Fibroblast of skin of left biceps (primary cell): ENCODE measurements around the gene TMEM45A.
"Not testable (repeated sequence)": the region's sequence is repeated elsewhere in the genome, so short reads cannot be mapped to it uniquely, and the experiment has no call there.

Experiments used
- DNase-seq, 2 experiments: peaks; one replicate each; pipeline ENCODE4 v3.0.0-alpha.2; 2013; ENCODE audit warnings: low read depth in 2 of 2

Gene TMEM45A

DNA sequence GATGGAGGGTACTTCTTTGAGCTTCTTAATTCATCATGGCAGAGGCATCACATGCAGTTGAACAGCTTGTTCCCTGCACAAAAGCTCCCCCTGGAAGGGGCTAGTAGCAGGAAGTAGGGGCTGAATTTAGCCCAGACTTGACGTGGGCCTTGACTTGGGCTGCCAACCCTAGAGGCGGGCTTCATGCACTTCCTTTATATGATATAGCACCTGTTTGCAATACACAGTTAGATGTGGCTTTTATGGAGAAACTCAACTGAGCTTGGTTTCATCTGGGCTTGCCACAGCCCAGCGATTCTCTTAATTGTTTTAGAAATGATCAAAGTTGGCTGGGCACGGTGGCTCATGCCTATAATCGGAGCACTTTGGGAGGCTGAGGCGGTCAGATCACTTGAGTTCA is 83.3 kb downstream of the TMEM45A start:
- no peak for DNase-seq

DNA sequence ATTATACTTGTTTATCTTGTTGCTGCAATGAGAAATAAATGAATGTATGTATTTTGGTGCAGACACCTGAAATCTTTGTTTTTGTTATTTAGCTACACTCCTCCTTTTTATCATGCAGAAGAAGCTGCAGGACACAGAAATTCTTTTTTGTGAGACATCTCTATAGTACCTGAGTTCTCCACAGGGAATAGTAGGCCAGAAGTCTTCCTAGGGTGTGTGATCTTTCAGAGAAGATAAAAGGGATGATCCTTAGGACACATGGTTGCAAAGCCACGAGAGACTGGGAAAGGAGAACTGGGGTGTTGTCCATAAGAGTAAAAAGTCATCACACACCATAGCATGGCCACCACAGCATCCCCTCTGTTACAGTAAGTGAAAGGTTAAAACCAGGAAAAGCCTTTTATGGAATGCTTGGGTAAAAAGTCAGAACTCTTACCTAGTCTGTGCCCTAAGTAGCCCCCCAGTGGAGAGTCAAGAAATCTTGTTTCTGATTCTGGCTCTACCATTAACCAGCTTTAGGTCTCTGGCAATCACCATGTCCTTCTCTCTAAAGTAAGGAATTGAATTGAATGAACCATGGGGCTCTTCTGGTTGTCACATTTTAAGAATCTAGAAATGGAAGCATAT is 85.1 kb downstream of the TMEM45A start:
- DNase-seq: no peak

DNA sequence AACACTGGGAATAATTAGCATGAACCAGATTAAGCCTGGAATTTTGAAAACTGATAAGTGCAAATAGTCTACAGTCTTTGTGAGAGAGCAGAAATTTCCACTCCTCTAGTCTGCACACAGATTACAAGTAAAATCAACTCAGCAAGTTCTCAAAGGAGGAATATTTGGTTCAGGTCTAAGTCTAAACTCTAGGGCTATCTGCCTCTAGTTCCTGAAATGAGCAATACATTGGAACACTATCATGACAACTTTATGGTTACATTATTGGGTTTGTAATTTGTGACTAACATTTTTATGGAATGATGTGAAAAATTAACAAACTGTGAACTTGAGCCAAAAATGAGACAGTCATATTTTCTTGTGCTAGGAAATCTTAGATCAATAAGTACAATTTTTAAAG is 86.2 kb downstream of the TMEM45A start:
- no peak for DNase-seq

DNA sequence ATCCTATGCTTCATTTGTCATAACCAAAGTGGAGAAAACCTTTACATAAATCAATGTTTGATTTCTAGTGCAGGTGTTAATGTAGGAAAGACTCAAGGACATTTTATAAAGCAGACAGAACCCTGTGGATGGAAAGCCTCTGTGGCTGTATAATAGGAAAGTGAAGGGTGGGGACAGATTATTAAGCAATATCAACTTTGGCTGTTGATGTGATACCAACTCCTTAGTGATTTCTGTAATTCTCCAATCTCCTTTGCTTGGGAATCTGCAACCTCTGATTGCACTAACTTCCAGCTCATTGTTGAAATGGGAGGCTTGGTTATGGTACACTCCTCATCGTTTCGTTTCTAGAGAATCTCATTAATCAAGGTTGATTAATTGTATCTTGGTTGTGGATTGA is 87.7 kb downstream of the TMEM45A start:
- DNase-seq: no peak

DNA sequence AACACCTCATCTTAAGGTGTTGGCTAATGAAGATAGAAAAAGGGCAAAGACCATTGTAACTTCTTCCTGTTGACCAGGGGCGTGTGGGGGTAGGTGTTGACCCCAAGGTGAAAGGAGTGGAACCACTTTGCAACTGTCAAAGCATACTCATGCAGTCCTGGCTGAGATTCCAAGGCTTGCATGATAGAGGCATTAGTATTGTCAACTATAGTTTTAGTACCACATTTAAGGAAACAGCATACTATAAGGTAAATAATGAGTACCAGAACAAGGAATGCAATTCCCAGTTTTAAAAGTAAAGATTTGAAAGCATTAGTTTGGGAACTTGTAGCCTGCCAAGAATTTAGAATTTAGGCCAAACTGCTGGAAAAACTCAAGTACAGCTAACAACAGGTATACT is 89.2 kb downstream of the TMEM45A start:
- no peak for DNase-seq

DNA sequence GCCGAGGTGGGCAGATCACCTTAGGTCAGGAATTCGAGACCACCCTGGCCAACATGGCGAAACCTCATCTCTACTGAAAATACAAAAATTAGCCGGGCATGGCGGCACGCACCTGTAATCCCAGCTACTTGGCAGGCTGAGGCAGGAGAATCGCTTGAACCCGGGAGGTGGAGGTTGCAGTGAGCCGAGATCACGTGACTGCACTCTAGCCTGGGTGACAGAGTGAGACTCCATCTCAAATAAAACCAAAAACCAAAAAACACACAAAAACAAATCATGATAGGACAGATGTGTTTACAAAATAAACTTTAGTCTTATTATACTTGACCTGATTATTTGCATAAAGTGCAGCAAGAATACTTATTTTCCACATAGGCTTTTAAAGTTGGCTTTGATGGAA is 89.7 kb downstream of the TMEM45A start:
- not testable (repeated sequence) for DNase-seq

DNA sequence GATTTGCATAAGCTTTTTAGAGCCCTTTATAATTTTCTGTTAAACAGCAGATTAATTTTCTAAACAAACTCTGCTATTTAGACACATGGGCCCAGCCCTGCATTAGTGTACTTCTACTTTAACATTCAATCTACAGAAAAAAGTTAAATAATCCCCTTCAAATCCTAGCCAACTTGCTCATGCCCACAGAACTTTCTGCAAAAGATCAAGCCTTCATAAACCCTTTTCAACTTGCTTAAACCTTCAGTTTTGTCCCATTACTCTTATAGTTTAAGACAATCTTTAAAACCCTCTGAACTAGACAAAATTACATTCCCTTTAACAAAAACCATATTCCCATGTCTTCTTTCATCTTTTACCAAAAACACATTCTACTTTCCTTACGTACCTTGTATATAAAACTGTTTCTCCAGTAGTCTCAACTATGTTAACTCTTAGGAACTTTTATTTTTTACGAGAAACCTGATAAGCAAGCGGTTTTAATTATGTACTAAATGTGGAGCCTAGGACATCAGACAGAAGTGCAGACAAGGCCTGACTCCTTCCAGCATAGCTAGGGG is 91.8 kb downstream of the TMEM45A start:
- DNase-seq: no peak

DNA sequence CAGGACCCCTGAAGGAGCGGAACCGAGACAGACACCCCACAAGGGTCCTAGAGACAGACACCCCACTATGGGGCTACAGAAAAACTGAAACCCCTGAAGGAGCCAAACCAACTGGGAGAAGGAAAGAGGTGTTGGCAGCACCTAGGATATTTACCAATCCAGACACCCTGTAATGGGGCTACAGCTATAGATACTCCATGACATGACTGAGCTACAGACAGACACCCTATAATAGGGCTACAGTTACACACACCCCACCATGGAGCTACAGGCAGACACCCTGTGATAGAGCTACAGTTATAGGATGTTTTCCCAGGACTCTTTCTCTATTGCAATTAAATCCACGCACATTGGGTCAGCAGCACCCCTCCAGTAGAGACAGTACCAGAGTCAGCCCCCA is 94.4 kb downstream of the TMEM45A start:
- no peak for DNase-seq

DNA sequence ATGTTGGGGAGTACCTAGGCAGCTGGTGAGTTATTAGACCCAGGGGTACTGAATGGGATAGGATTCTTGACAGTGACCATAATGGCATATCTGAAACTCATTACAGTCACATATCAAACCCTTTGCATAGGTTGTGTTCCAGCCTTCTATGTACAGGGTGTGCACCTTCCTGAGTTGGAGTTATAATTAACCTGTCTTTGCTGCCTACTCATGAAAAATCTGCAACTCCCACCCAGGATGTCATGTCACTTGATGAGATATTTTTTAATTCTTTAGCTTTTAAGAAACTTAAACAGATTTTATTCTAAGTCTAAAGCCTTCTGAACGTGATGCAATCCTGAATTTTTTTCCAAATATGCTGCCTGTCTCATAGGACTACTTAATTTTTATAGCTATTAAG is 95.8 kb downstream of the TMEM45A start:
- DNase-seq: no peak

DNA sequence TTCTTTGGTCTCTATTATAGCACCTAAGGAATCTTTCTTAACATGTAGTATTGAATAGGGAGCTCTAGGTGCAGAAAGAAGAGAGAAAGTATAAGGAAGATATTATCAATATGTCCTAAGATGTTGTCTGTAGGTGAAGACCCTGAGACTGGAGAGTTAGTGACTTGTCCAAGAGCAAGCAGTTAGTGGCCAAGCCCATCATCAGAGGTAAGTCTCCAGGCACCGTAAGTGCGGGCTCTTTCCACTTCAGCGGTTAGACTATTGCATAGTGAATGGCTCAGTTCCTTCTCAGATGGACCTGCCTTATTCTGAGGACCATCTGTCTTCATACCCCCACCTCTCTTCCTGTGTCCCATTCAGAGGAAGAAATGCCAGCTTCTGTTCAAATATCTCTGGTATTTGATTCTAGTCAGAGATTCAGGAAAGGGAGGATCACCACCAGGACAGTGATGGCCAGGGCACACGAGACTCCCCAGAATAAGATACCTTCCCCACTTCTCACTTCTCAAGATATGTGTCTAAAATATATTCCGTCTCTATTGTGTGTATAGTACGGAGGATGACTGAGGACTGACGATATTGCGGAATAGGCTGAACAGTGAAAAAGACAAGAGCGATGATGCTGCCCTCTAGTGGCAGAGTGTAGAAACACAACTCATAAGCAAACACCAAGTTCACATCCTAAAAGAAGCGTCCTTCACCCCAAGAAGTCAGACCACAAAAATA is 97.9 kb downstream of the TMEM45A start:
- DNase-seq: peak; percentile 39 to 42

DNA sequence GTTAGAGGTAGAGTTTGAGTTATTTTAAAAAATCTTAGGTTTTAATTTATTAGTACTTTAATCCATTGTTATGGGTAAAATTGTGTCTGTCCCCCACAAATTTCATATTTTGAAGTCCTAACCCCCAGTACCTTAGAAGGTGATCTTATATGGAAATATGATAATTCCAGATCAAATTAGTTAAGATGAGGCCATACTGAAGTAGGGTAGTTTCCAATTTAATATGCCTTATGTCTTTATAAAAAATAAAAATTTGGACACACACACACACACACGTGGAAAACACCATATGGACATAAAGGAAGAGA is 98.4 kb downstream of the TMEM45A start:
- DNase-seq: no peak

DNA sequence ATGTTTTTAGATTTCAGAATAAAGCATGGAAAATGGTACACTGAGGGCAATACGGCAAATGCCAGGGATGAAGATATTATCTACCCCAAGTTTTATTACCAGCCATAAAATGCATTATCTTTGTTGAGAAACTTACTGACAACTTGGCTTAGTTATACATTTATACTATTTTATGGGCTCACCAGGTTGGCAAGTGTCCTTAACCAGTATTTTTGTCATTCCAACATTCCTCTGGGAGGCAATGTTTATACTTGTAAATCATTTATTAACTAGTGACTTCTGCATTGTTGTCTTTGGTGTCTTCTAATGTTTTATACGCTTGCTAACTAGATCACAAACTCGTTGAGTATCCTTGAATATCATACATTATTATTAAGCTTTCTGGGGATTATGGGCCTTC is 99.0 kb downstream of the TMEM45A start:
- no peak for DNase-seq

DNA sequence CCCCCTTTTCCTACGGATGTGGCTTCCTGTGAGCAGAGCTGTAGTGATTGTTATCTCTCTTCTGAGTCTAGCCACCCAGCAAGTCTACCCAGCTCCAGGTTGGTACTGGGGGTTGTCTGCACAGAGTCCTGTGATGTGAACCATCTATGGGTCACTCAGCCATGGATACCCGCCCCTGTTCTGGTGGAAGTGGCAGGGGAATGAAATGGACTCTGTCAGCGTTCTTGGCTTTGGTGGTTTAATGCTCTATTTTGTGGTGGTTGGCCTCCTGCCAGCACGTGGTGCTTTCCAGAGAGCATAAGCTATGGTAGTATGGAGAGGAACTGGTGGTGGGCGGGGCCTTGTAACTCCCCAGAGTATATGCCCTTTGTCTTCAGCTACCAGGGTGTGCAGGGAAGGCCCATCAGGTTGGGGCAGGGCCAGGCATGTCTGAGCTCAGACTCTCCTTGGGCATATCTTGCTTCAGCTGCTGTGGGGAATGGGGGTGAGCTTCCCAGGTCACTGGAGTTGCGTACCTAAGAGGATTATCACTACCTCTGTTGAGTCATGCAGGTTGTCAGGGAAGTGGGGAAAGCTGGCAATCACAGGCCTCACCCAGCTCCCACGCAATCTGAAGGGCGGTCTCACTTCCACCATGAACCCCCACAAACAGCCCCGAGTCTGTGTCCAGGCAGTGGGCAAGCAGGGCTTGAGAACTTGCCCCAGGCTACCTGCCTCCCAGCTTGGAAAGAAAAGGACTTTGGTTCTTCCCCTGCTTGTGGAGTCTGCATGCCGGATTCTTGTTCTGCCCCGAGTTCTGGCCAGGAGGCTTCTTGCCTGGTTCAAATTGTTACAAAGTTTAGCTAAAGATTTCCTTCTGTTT is 108.0 kb downstream of the TMEM45A start:
- DNase-seq: no peak

DNA sequence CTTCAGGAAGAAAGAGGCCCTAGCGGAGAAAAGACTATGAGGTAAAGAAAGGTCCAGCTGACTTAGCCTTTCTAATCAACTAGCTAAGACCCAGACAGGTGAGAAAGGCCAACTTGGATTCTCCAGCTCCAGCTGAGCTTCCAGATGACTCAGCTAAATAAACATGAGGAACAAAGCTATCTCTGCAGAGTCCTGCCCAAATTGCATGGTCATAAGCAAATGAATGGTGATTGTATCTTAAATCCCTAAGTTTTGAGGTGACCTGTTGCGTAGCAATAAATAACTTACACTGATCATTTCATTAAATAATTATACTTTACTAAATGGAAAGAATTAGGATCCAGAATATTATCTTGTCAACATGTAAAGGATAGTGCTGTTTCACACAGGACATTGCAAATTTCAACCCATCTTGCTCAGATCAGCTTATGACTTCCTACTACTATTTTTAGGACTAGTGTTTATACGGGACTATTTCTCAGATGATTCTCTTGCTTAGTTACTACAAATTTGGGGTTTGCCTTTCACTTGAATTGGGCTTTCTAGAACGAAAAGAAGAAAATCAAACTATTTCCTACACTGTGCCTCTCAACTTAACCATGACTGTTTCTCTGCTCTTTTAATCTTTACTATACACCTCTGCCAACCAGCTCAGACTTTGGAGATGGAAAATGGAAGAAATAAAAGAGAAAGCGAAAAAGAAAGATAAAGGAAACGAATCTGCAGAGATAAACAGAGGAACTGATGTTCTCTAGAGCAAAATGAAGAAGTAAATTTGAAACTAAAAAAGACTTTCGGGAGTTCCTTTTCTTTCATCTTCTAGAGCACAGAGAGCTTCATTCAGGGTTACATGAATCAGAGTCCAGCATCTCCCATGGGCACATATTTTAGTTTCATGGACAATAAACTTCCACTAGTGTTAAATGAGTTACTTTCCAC is 110.4 kb downstream of the TMEM45A start:
- DNase-seq: no peak

DNA sequence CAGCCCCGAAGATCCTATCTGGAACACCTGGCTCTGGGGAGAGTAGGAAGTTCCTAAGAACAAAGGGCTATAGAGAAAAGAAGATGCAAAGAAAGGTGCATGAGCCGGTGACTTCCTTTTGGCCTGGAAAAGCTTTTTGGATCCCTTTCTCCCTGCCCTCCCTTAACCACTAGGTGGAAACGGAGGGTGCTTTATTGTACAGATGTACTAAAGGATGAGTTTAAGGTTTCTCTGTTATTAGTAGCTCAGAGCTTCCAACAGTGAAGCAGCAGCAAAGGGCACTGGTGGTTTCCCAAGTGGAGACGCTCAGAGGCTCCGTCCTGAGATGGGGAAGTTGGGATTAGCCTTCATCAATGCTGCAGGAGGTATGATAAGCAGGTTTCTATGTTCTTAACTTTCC is 111.0 kb downstream of the TMEM45A start:
- peak in 1 of 2 experiments; percentile 5 for DNase-seq

DNA sequence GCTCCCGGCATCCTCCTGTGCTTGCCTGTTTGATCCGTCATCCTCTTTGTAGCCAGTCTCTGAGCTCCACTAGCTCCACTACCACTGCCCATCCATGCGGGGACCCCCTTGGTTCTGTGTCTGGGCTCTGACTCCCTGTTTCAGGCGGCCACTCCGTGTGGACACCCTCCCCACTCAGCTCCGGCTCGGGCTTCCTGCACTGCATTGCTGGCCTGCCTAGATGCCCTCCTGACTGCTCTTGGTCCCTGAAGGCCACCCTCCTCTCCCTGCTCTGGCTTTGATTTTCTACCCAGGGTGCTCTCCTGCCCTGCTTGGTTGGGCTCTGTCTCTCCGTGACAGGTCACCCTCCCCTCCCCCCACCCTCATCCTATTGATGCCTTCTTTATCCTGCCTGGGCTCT is 112.9 kb downstream of the TMEM45A start:
- no peak for DNase-seq

DNA sequence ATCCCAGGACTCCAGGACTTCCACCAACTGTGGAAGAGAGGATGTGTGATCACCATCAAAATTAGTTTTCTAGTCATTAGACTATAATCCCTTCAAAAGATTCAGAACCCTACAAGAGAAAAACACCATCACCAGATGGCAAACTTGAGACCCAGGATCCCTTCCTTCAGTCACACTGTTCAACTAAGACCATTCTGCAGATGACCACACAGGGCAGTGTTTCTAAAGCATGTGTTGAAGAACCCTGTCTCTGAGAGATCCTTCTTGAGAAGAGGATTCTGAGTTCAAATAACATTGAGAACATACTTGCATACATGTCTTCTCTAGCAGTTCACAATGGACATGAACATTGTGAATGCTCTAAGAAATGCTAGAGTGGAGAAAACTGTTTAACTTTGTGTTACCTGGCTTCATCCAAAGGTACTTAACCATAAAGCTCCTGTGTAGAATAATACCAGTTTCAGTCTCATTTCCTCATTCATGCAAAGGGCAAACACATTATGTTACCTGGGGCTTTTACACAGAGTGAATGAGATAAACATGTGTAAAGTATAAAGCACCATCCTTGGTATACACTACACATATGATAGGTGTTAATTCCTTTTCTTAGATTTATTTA is 114.6 kb downstream of the TMEM45A start:
- DNase-seq: no peak

DNA sequence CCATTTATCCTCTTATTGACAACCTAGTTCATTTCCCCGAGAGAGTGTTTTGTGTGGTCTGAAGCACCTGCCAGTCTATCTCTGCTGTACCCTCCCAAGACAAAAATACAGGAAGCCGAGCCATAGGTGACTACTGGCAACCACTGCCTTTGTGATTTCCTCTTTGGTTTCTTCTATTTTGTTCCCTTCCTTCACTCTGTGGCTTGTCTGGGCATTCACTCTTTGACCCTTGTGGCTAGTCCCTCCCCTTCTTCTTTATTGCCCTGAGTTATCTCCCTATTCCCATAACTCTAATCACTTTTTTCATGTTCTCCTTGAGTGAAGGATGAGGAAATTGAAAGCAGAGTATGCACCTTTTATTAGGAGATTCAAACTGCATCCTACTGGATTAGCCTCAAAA is 116.9 kb downstream of the TMEM45A start, which contains the start of gene ADGRG7:
TSS of gene ADGRG7 (plus strand) at position 297 of the 400 bp plus-strand sequence. CDS start 256 bp downstream, outside the sequence.
- no peak for DNase-seq

DNA sequence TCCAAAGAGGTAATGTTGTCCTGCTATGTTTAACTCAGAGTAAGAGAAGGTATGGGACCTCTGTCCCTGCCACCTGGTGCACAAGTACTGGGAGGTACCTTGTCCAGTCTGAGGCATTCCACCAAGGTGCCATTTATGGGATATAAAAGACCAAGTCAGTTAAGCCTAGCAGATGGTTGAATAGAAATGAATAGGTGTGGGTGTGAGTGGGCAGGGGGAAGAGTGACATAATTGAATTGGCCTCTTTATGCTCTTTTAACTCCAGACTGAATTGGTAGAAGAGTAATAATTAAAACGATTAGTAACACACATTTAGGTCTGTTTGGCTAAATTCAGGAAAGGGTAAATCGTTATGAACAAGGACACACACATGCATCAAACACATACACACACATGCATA is 117.5 kb downstream of the TMEM45A start:
- DNase-seq: no peak

DNA sequence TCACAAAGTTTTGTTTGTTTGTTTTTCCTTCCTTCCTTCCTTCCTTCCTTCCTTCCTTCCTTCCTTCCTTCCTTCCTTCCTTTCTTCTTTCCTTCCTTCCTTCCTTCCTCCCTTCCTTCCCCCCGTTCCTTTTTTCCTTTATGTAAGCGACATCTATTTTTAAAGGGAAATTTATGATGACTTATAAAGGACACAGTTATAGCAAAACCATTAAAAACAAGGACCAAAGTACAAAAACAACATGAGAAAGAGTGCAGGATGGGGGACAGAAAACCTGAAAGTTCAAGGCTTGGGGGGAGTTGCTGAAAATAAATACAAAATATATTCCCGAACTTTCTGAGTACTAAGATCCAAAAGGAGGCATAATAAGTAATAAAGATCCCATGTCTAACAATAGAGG is 118.8 kb downstream of the TMEM45A start:
- no peak for DNase-seq
